HCT116 (cell line): ENCODE data around the gene NDC1. TPM values are rescaled to one million over a fixed set of nuclear protein-coding genes. Genes with fewer than 3 reads are reported as not detected.

Source experiments
- ATAC-seq: fragments of 200-7000 bp; cut with Tn5 transposase; 2 replicates; pipeline ENCODE4 v1.9.1; 2020; ENCODE audit warnings: mild to moderate bottlenecking, moderate library complexity
- BruUV-seq: library from RNA; stranded (reverse); fragments of 400-500 nt; replicated peaks from 2 replicates; lab custom pipeline; 2021; lab: Mats Ljungman, UMichigan
- CTCF ChIA-PET: fragments of 300-600 bp; sonication (Branson Sonifier 250); formaldehyde crosslinking; loops from one replicate; lab custom pipeline; 2021; ENCODE audit warnings: antibody characterized with exemption; lab: Charles Lee
- POLR2A ChIA-PET: fragments of 300-600, 350-600 bp; sonication (Branson Sonifier 250); formaldehyde crosslinking; loops from one replicate; lab custom pipeline; 2021; ENCODE audit warnings: antibody characterized with exemption; lab: Charles Lee
- RAD21 ChIA-PET, 2 experiments: fragments of 300-600 bp; sonication (Branson Sonifier 250); formaldehyde crosslinking; loops; one replicate each; lab custom pipeline; 2023; ENCODE audit warnings: low total read pairs in 2 of 2; ENCODE audit not compliant: uncharacterized antibody in 2 of 2, unreplicated experiment in 2 of 2, low non-redundant PET in 1 of 2; lab: Charles Lee
- DNase-seq: peaks from one replicate; pipeline ENCODE4 v3.0.0-alpha.2; 2010; ENCODE audit warnings: low read depth, low spot score
- H2AFZ ChIP-seq: fragments of 200-600 bp; shearing (Covaris generic), sonication (generic); 2 replicates; pipeline ENCODE4 v1.6.1; 2017; ENCODE audit warnings: low read depth, mixed run types, mixed read lengths, antibody characterized with exemption, low read length; ENCODE audit not compliant: poor library complexity, severe bottlenecking
- H3K27ac ChIP-seq: 2 replicates; pipeline ENCODE4 v1.5.1; 2012; ENCODE audit warnings: low read depth, low read length
- H3K27me3 ChIP-seq: fragments of 200-600 bp; sonication (generic); 2 replicates; pipeline ENCODE4 v1.6.1; 2016; ENCODE audit warnings: mixed run types, low read length, mixed read lengths; ENCODE audit not compliant: insufficient read depth
- H3K36me3 ChIP-seq, 2 experiments: fragments of 200-500 bp in 1 of 2; fragments of 200-600 bp in 1 of 2; sonication (Bioruptor generic) in 1 of 2; sonication (generic) in 1 of 2; 2 replicates each; pipeline versions ENCODE4 v1.5.1 to v1.6.1; 2014 to 2016; ENCODE audit warnings: low read length in 2 of 2, inconsistent platforms in 1 of 2, mixed read lengths in 1 of 2, mixed run types in 1 of 2; ENCODE audit not compliant: insufficient read depth in 2 of 2, control insufficient read depth in 1 of 2
- H3K4me1 ChIP-seq, 2 experiments: fragments of 200-600 bp in 1 of 2; sonication (generic) in 1 of 2; 2 replicates each; pipeline versions ENCODE4 v1.5.1 to v1.6.1; 2012 to 2017; ENCODE audit warnings: low read length in 2 of 2, inconsistent platforms in 1 of 2, mild to moderate bottlenecking in 1 of 2, mixed read lengths in 1 of 2, mixed run types in 1 of 2, moderate library complexity in 1 of 2; ENCODE audit not compliant: insufficient read depth in 2 of 2, control insufficient read depth in 1 of 2
- H3K4me2 ChIP-seq: fragments of 200-600 bp; sonication (generic); 2 replicates; pipeline ENCODE4 v1.6.1; 2017; ENCODE audit warnings: mixed run types, low read length, mixed read lengths
- H3K4me3 ChIP-seq, 2 experiments: fragments of 200-600 bp in 1 of 2; sonication (generic) in 1 of 2; replicated peaks in 1 of 2; 2 replicates each; pipeline ENCODE4 v1.5.1; 2011 to 2016; ENCODE audit warnings: low read length in 2 of 2, control low read depth in 1 of 2, low read depth in 1 of 2, mild to moderate bottlenecking in 1 of 2, mixed read lengths in 1 of 2, mixed run types in 1 of 2
- H3K79me2 ChIP-seq: fragments of 200-600 bp; sonication (generic); 2 replicates; pipeline ENCODE4 v1.6.1; 2017; ENCODE audit warnings: mild to moderate bottlenecking, mixed run types, low read length, moderate library complexity, mixed read lengths; ENCODE audit not compliant: insufficient read depth
- H3K9ac ChIP-seq: fragments of 200-600 bp; sonication (generic); 2 replicates; pipeline ENCODE4 v1.6.1; 2016; ENCODE audit warnings: low read length, mixed read lengths
- H3K9me2 ChIP-seq: fragments of 200-600 bp; sonication (generic), shearing (Covaris generic); 2 replicates; pipeline ENCODE4 v1.6.1; 2017; ENCODE audit warnings: mixed run types, mild to moderate bottlenecking, moderate library complexity; ENCODE audit not compliant: insufficient read depth
- H3K9me3 ChIP-seq, 2 experiments: fragments of 200-500 bp in 1 of 2; fragments of 200-600 bp in 1 of 2; sonication (Bioruptor generic) in 1 of 2; sonication (generic) in 1 of 2; 2 replicates each; pipeline ENCODE4 v1.6.1; 2014 to 2017; ENCODE audit warnings: low read length in 2 of 2, mixed read lengths in 2 of 2, inconsistent platforms in 1 of 2, low read depth in 1 of 2, mild to moderate bottlenecking in 1 of 2, mixed run types in 1 of 2, moderate library complexity in 1 of 2; ENCODE audit not compliant: control insufficient read depth in 1 of 2, insufficient read depth in 1 of 2
- H4K20me1 ChIP-seq: fragments of 200-600 bp; sonication (generic), shearing (Covaris generic); 2 replicates; pipeline ENCODE4 v1.6.1; 2017; ENCODE audit warnings: mixed run types, mild to moderate bottlenecking, moderate library complexity; ENCODE audit not compliant: insufficient read depth
- CBX3 ChIP-seq: IDR thresholded peaks from 2 replicates; pipeline ENCODE4 v1.6.1; 2012; ENCODE audit warnings: low read depth
- CEBPB ChIP-seq: IDR thresholded peaks from 2 replicates; pipeline ENCODE4 v1.6.1; 2012; ENCODE audit warnings: low read depth
- EGR1 ChIP-seq: IDR thresholded peaks from 2 replicates; pipeline ENCODE4 v1.6.1; 2012; ENCODE audit warnings: low read depth
- EZH2phosphoT487 ChIP-seq: fragments of 200-600 bp; IDR thresholded peaks from 2 replicates; pipeline ENCODE4 v1.6.1; 2018; ENCODE audit warnings: antibody characterized with exemption, borderline replicate concordance
- JUND ChIP-seq: IDR thresholded peaks from 2 replicates; pipeline ENCODE4 v1.6.1; 2012
- SIN3A ChIP-seq: IDR thresholded peaks from 2 replicates; pipeline ENCODE4 v1.6.1; 2012; ENCODE audit warnings: low read depth
- SRF ChIP-seq: IDR thresholded peaks from 2 replicates; pipeline ENCODE4 v1.6.1; 2012; ENCODE audit warnings: low read depth
- ZNF274 ChIP-seq: fragments of 200-500 bp; sonication (Bioruptor generic); IDR thresholded peaks from 2 replicates; pipeline ENCODE4 v1.6.1; 2014; ENCODE audit warnings: mild to moderate bottlenecking, low read depth, low read length, inconsistent platforms
- intact Hi-C: fragments of 100-400 bp; cut with micrococcal nuclease; formaldehyde crosslinking; loops from 2 replicates; pipeline ENCODE4 v1.10.0; 2022
- total RNA-seq: library from RNA; stranded (reverse); gene quantifications from one replicate; pipeline ENCODE4 v1.2.1, GENCODE V29; 2021; ENCODE audit not compliant: unreplicated experiment
- TF ChIP-seq, protein P1 (sequence below): IDR thresholded peaks from 2 replicates; pipeline ENCODE4 v1.6.1; 2011; ENCODE audit warnings: mild to moderate bottlenecking, low read length, moderate library complexity; ENCODE audit not compliant: insufficient replicate concordance; ENCODE audit errors: extremely low read depth
- TF ChIP-seq, protein P2 (sequence below): IDR thresholded peaks from 2 replicates; pipeline ENCODE4 v1.6.1; 2012
- TF ChIP-seq, protein P3 (sequence below), 3 experiments: fragments of 200-600 bp in 1 of 3; sonication (generic) in 1 of 3; IDR thresholded peaks in 2 of 3; conservative IDR thresholded peaks in 1 of 3; 2 replicates each; pipeline ENCODE4 v1.5.1; 2012 to 2017; ENCODE audit warnings: low read depth in 2 of 3, low read length in 2 of 3, antibody characterized with exemption in 1 of 3, borderline replicate concordance in 1 of 3, control low read depth in 1 of 3, mild to moderate bottlenecking in 1 of 3, mixed read lengths in 1 of 3, mixed run types in 1 of 3, moderate library complexity in 1 of 3; ENCODE audit not compliant: insufficient read depth in 1 of 3

NDC1 gene
- total RNA-seq, 1 experiment from 2014 or later: 54.7 TPM

- H3K79me2 ChIP-seq: no peaks in the 10 kb centered on the region
- no peak overlapping the region for H3K9ac ChIP-seq
- RAD21 ChIA-PET: no interaction called here
- no peaks in the 10 kb centered on the region for H3K9me2 ChIP-seq
- CTCF ChIA-PET: no interaction called here
- no peak overlapping the region for H3K27ac ChIP-seq
- H3K9me3 ChIP-seq: no peaks in the 10 kb centered on the region
- no peak overlapping the region for H3K4me2 ChIP-seq
- no peaks in the 10 kb centered on the region for H4K20me1 ChIP-seq
- ATAC-seq: no peak
- no peaks in the 10 kb centered on the region for H3K36me3 ChIP-seq
- POLR2A ChIA-PET: no interaction called here
- TF ChIP-seq SRF (no peak), SIN3A (no peak), EZH2phosphoT487 (no peak), EGR1 (no peak), JUND (no peak), CBX3 (no peak), CEBPB (no peak), ZNF274 (no peak)
- TF ChIP-seq, protein P1, sequence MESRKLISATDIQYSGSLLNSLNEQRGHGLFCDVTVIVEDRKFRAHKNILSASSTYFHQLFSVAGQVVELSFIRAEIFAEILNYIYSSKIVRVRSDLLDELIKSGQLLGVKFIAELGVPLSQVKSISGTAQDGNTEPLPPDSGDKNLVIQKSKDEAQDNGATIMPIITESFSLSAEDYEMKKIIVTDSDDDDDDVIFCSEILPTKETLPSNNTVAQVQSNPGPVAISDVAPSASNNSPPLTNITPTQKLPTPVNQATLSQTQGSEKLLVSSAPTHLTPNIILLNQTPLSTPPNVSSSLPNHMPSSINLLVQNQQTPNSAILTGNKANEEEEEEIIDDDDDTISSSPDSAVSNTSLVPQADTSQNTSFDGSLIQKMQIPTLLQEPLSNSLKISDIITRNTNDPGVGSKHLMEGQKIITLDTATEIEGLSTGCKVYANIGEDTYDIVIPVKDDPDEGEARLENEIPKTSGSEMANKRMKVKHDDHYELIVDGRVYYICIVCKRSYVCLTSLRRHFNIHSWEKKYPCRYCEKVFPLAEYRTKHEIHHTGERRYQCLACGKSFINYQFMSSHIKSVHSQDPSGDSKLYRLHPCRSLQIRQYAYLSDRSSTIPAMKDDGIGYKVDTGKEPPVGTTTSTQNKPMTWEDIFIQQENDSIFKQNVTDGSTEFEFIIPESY: no peak
- TF ChIP-seq, protein P2, sequence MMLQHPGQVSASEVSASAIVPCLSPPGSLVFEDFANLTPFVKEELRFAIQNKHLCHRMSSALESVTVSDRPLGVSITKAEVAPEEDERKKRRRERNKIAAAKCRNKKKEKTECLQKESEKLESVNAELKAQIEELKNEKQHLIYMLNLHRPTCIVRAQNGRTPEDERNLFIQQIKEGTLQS: no peak
- TF ChIP-seq, protein P3, sequence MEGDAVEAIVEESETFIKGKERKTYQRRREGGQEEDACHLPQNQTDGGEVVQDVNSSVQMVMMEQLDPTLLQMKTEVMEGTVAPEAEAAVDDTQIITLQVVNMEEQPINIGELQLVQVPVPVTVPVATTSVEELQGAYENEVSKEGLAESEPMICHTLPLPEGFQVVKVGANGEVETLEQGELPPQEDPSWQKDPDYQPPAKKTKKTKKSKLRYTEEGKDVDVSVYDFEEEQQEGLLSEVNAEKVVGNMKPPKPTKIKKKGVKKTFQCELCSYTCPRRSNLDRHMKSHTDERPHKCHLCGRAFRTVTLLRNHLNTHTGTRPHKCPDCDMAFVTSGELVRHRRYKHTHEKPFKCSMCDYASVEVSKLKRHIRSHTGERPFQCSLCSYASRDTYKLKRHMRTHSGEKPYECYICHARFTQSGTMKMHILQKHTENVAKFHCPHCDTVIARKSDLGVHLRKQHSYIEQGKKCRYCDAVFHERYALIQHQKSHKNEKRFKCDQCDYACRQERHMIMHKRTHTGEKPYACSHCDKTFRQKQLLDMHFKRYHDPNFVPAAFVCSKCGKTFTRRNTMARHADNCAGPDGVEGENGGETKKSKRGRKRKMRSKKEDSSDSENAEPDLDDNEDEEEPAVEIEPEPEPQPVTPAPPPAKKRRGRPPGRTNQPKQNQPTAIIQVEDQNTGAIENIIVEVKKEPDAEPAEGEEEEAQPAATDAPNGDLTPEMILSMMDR (IDR thresholded peaks at IDR 0.05 in 2 of 3, conservative IDR thresholded peaks at IDR 0.05 in 1 of 3; ENCODE audit: borderline replicate concordance in 1 of 3, insufficient read depth in 1 of 3, low read depth in 2 of 3, low read length in 2 of 3): no peak
- peaks cover 13% of the 10 kb centered on the region; the same call in 1 of the 2 replicates for H3K27me3 ChIP-seq
- no peak overlapping the region for H2AFZ ChIP-seq
- intact Hi-C loops: no loop called here
- no peak for DNase-seq
- no peaks in the 10 kb centered on the region for H3K4me1 ChIP-seq
- BruUV-seq: no TSS peak
- H3K4me3 ChIP-seq: no peak overlapping the region
Observed at GRCh38 chr1:53721088-53721487, 117.0 kb downstream of the NDC1 start.
